Fibroblast of lung (primary cell): ENCODE data around the gene DTX3L. TPM values are rescaled to one million over a fixed set of nuclear protein-coding genes. Genes with fewer than 3 reads are reported as not detected.

ENCODE experiments used
- DNase-seq, 2 donors: peaks; one replicate each; pipeline versions ENCODE4 v3.0.0 to v3.0.0-alpha.2; 2010; ENCODE audit warnings: low read depth in 2 of 2
- H2AFZ ChIP-seq: 2 replicates; pipeline ENCODE4 v1.5.1; 2012; ENCODE audit warnings: low read length, control low read depth, inconsistent platforms
- H3K27ac ChIP-seq: 2 replicates; pipeline ENCODE4 v1.5.1; 2011; ENCODE audit warnings: low read length, control low read depth; ENCODE audit not compliant: insufficient read depth
- H3K27me3 ChIP-seq: 2 replicates; pipeline ENCODE4 v1.5.1; 2011; ENCODE audit warnings: mild to moderate bottlenecking, low read length; ENCODE audit not compliant: control insufficient read depth, insufficient read depth
- H3K36me3 ChIP-seq: 2 replicates; pipeline ENCODE4 v1.5.1; 2011; ENCODE audit warnings: low read length; ENCODE audit not compliant: control insufficient read depth, insufficient read depth
- H3K4me1 ChIP-seq: 2 replicates; pipeline ENCODE4 v1.5.1; 2011; ENCODE audit warnings: low read length; ENCODE audit not compliant: control insufficient read depth, insufficient read depth; ENCODE audit errors: extremely low read depth
- H3K4me2 ChIP-seq: 2 replicates; pipeline ENCODE4 v1.5.1; 2011; ENCODE audit warnings: low read length, control low read depth; ENCODE audit not compliant: insufficient read depth; ENCODE audit errors: extremely low read depth
- H3K4me3 ChIP-seq, 4 experiments: fragments of 200-600 bp in 1 of 4; sonication (generic) in 1 of 4; replicated peaks in 1 of 4; 2 replicates each; pipeline ENCODE4 v1.5.1; 2011 to 2016; ENCODE audit warnings: low read length in 4 of 4, low read depth in 3 of 4, mild to moderate bottlenecking in 3 of 4, control low read depth in 2 of 4, inconsistent platforms in 1 of 4, mixed read lengths in 1 of 4; ENCODE audit not compliant: insufficient read depth in 1 of 4; ENCODE audit errors: control extremely low read depth in 1 of 4
- H3K79me2 ChIP-seq: 2 replicates; pipeline ENCODE4 v1.5.1; 2012; ENCODE audit warnings: mild to moderate bottlenecking, low read length, inconsistent platforms; ENCODE audit not compliant: control insufficient read depth, insufficient read depth
- H3K9ac ChIP-seq: 2 replicates; pipeline ENCODE4 v1.5.1; 2011; ENCODE audit warnings: mild to moderate bottlenecking, low read length, control low read depth; ENCODE audit not compliant: insufficient read depth
- H3K9me3 ChIP-seq: 2 replicates; pipeline ENCODE4 v1.5.1; 2012; ENCODE audit warnings: low read depth, low read length; ENCODE audit not compliant: control insufficient read depth, insufficient read depth
- H4K20me1 ChIP-seq: 2 replicates; pipeline ENCODE4 v1.5.1; 2011; ENCODE audit warnings: low read length; ENCODE audit not compliant: control insufficient read depth, insufficient read depth; ENCODE audit errors: extremely low read depth
- EZH2 ChIP-seq: IDR thresholded peaks from 2 replicates; pipeline ENCODE4 v1.5.1; 2012; ENCODE audit warnings: low read length, control low read depth, mild to moderate bottlenecking; ENCODE audit errors: missing control alignments
- polyA plus RNA-seq, 2 donors: library from polyadenylated mRNA; depleted of rRNA in 1 of 2; stranded (reverse) in 1 of 2; unstranded in 1 of 2; fragments of >200 nt; gene quantifications; 2 replicates each; pipeline ENCODE4 v1.2.1, GENCODE V29; 2011 to 2012; ENCODE audit warnings: missing spikeins in 1 of 2
- total RNA-seq: library from RNA; depleted of rRNA; stranded (reverse); fragments of >200 nt; gene quantifications from 2 replicates; pipeline ENCODE4 v1.2.1, GENCODE V29; 2014
- TF ChIP-seq, protein P1 (sequence below), 2 donors: IDR thresholded peaks in 1 of 2; conservative IDR thresholded peaks in 1 of 2; 1 replicate in 1 of 2; 2 replicates in 1 of 2; pipeline ENCODE4 v1.5.1; 2011 to 2012; ENCODE audit warnings: low read length in 2 of 2, control low read depth in 1 of 2, inconsistent platforms in 1 of 2, low read depth in 1 of 2, mild to moderate bottlenecking in 1 of 2

The DTX3L gene
- total and polyA plus RNA-seq, 2 donors (not counting 1 experiment from before 2014, with no cell fraction given), result 15.9 to 31.9 TPM

DNA sequence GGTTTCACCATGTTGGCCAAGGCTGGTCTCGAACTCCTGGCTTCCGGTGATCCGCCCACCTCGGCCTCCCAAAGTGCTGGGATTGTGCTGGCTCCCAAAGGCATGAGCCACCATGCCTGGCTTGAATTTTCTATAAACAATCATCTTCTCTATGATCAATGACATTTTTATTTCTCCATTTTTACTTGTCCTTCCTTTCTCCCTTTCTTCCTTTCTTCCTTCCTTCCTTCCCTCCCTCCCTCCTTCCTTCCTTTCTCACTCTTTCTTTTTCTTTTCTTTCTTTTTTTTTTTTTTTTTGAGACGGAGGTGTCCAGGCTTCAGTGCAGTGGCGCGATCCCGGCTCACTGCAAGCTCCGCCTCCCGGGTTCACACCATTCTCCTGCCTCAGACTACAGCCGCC lies 40.8 kb upstream of the DTX3L start:
- DNase-seq, result no peak

DNA sequence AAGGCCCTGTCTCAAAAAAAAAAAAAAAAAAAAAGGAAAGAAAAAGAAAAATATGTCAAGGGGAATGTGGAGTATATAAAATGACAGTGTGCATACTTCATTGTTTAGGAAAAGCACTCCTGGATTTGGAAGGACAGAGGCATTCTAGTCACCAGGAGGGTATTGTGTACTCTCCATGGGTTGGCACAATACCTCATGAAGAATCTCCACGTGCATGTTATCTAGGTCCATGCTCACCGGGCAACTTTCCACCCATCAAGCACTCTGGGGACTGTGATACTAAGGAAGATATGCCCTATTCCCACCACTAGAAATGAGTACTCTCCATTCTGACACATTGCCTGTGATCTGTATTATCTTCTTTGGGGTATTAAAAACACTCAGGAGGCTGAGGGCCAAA lies 34.0 kb upstream of the DTX3L start:
- H3K4me1 ChIP-seq, result no peaks in the 10 kb centered on the region
- DNase-seq, result no peak
- no peaks in the 10 kb centered on the region for H4K20me1 ChIP-seq
- H3K9me3 ChIP-seq, result no peaks in the 10 kb centered on the region
- no peak overlapping the region for H2AFZ ChIP-seq
- no peak overlapping the region for H3K4me3 ChIP-seq
- no peak overlapping the region for H3K9ac ChIP-seq
- no peaks in the 10 kb centered on the region for H3K27me3 ChIP-seq
- no peak overlapping the region for H3K4me2 ChIP-seq
- H3K36me3 ChIP-seq, result peaks cover 5% of the 10 kb centered on the region
- TF ChIP-seq, protein P1, sequence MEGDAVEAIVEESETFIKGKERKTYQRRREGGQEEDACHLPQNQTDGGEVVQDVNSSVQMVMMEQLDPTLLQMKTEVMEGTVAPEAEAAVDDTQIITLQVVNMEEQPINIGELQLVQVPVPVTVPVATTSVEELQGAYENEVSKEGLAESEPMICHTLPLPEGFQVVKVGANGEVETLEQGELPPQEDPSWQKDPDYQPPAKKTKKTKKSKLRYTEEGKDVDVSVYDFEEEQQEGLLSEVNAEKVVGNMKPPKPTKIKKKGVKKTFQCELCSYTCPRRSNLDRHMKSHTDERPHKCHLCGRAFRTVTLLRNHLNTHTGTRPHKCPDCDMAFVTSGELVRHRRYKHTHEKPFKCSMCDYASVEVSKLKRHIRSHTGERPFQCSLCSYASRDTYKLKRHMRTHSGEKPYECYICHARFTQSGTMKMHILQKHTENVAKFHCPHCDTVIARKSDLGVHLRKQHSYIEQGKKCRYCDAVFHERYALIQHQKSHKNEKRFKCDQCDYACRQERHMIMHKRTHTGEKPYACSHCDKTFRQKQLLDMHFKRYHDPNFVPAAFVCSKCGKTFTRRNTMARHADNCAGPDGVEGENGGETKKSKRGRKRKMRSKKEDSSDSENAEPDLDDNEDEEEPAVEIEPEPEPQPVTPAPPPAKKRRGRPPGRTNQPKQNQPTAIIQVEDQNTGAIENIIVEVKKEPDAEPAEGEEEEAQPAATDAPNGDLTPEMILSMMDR (conservative IDR thresholded peaks at IDR 0.05 in 1 of 2, IDR thresholded peaks at IDR 0.05 in 1 of 2; ENCODE audit: low read depth in 1 of 2, low read length in 2 of 2), result no peak
- no peak overlapping the region for H3K27ac ChIP-seq
- no peaks in the 10 kb centered on the region for H3K79me2 ChIP-seq

More for the DNA sequence above, 40.8 kb upstream of the DTX3L start:
- H3K27me3 ChIP-seq, result no peaks in the 10 kb centered on the region
- no peak overlapping the region for H3K9ac ChIP-seq
- no peak overlapping the region for H3K4me2 ChIP-seq
- H3K79me2 ChIP-seq, result no peaks in the 10 kb centered on the region
- no peak overlapping the region for H2AFZ ChIP-seq
- no peak overlapping the region for H3K4me3 ChIP-seq
- H3K36me3 ChIP-seq, result no peaks in the 10 kb centered on the region
- TF ChIP-seq, protein P1 (conservative IDR thresholded peaks at IDR 0.05 in 1 of 2, IDR thresholded peaks at IDR 0.05 in 1 of 2; ENCODE audit: low read depth in 1 of 2, low read length in 2 of 2), result no peak
- no peak for TF ChIP-seq EZH2
- H3K4me1 ChIP-seq, result no peaks in the 10 kb centered on the region
- H4K20me1 ChIP-seq, result no peaks in the 10 kb centered on the region
- no peak overlapping the region for H3K27ac ChIP-seq
- no peaks in the 10 kb centered on the region for H3K9me3 ChIP-seq

DNA sequence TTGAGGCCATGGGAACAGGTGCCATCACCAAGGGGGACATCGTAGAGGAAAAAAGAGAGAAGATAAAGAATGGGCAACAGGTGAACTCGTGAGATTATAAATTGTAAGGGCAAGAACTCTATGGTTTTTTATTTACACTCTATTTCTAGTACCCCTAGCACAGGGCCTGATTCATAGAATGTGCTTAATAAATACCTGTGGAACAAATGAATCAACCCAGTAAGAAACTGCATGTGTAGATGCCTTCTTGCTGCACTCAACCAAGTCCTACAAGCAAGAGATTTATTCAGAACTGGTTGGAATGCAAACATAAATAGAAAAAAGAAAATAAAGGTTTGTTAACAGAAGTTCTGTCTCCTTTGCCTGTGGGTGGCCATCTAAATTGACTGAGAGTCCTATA lies 30.7 kb upstream of the DTX3L start:
- peak in 1 of 2 donors; percentile 9 for DNase-seq
- H3K27me3 ChIP-seq, result no peaks in the 10 kb centered on the region
- no peak overlapping the region for H3K27ac ChIP-seq
- no peak overlapping the region for H3K4me2 ChIP-seq
- no peaks in the 10 kb centered on the region for H4K20me1 ChIP-seq
- no peaks in the 10 kb centered on the region for H3K9me3 ChIP-seq
- TF ChIP-seq, protein P1 (conservative IDR thresholded peaks at IDR 0.05 in 1 of 2, IDR thresholded peaks at IDR 0.05 in 1 of 2; ENCODE audit: low read depth in 1 of 2, low read length in 2 of 2), result no peak
- no peak for TF ChIP-seq EZH2
- no peak overlapping the region for H3K4me3 ChIP-seq
- peaks cover 7% of the 10 kb centered on the region for H3K36me3 ChIP-seq
- H3K9ac ChIP-seq, result no peak overlapping the region
- H3K4me1 ChIP-seq, result no peaks in the 10 kb centered on the region
- no peak overlapping the region for H2AFZ ChIP-seq
- no peaks in the 10 kb centered on the region for H3K79me2 ChIP-seq
